ENCODE data around the gene PVR.

DNA sequence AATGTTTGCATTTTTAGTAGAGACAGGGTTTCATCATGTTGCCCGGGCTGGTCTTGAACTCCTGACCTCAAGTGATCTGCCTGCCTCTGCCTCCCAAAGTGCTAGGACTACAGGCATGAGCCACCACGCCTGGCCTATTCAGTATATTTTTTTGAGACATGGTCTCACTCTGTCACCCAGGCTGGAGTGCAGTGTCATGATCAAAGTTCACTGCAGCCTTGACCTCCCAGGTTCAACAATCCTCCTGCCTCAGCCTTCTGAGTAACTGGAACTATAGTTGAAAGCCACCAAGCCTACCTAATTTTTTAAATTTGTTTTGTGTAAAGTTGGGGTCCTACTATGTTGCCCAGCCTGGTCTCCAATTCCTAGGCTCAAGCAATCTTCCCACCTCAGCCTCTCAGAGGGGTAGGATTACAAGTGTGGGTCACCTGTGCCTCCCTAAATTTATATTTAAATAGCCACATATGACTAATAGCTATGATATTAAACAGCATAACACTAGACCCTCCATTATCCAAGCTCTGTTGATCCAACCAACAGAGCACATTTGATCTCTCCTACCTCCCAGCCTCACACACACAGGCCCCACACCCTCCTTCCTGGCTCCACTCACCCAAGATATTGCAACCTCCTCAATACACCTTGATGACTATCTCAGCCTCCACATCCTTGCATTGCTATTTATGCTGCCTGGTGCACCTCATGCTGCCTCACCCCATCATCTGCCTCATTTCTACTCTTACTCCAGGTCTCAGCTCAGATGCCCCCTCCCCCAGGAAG is 25.5 kb downstream of the PVR start:
- TF ChIP-seq, protein P1, sequence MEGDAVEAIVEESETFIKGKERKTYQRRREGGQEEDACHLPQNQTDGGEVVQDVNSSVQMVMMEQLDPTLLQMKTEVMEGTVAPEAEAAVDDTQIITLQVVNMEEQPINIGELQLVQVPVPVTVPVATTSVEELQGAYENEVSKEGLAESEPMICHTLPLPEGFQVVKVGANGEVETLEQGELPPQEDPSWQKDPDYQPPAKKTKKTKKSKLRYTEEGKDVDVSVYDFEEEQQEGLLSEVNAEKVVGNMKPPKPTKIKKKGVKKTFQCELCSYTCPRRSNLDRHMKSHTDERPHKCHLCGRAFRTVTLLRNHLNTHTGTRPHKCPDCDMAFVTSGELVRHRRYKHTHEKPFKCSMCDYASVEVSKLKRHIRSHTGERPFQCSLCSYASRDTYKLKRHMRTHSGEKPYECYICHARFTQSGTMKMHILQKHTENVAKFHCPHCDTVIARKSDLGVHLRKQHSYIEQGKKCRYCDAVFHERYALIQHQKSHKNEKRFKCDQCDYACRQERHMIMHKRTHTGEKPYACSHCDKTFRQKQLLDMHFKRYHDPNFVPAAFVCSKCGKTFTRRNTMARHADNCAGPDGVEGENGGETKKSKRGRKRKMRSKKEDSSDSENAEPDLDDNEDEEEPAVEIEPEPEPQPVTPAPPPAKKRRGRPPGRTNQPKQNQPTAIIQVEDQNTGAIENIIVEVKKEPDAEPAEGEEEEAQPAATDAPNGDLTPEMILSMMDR (IDR thresholded peaks at IDR 0.05) = no peak
- TF ChIP-seq POLR2AphosphoS5 (IDR thresholded peaks at IDR 0.05; ENCODE audit: low read depth, low read length) = no peak

Data from Panc1 (cell line).